K562 treated with DMSO at 1 percent for 4 hours (cell line): ENCODE data around the gene PIF1. TPM values are rescaled to one million over a fixed set of nuclear protein-coding genes. Genes with fewer than 3 reads are reported as not detected.

Experiments used
- total RNA-seq: library from RNA; unstranded; fragments of 300-600 nt; gene quantifications from 2 replicates; pipeline ENCODE4 v1.2.3, GENCODE V29; 2022; ENCODE audit not compliant: insufficient read depth

The PIF1 gene, protein sequence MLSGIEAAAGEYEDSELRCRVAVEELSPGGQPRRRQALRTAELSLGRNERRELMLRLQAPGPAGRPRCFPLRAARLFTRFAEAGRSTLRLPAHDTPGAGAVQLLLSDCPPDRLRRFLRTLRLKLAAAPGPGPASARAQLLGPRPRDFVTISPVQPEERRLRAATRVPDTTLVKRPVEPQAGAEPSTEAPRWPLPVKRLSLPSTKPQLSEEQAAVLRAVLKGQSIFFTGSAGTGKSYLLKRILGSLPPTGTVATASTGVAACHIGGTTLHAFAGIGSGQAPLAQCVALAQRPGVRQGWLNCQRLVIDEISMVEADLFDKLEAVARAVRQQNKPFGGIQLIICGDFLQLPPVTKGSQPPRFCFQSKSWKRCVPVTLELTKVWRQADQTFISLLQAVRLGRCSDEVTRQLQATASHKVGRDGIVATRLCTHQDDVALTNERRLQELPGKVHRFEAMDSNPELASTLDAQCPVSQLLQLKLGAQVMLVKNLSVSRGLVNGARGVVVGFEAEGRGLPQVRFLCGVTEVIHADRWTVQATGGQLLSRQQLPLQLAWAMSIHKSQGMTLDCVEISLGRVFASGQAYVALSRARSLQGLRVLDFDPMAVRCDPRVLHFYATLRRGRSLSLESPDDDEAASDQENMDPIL
- total RNA-seq = 11.0 and 14.8 TPM in 2 replicates

DNA sequence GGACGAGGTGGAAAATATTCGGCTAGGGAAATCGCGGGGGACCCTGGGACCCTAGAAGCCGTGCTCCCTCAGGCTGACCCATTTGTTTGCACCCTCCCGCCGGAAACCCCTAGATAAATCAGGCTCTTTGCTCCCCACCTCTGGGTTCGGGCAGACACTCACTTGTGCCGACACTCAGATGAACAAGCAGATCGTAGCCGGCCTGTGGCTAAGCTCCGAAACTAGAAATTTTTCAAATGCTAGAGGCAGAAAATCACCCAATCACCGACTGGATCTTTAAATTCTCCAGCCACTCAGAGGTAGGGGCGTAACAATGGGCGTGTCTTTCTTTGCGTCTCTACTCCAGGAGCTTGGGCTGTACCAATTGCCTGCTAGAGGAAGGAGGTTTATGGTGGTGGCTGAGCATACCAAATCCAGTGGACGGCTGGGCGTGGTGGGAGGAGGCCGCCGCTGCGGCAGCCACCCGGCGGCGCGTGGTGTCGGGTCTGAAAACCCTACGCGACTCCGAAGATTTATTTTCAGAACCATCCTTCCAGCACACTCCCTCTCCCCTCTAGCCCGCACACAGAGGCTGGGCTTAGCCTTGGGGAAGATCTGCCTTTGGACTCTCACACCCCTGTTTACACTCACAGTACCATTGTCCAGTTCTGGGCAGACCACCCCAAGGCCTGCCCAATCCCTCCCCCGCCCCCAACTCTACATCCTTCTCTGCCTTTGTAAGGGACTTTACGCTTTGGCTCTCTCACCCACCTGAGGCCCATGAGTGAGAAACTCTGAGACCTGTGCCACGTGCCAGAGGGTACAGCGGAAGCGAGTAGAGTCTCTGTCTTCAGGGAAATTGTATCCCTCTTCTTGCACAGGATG, at the start of gene PIF1:
Gene PIF1, minus strand, starts transcription at position 217 of the 864 bp plus-strand sequence. CDS start 1,312 bp downstream, outside the sequence.

DNA sequence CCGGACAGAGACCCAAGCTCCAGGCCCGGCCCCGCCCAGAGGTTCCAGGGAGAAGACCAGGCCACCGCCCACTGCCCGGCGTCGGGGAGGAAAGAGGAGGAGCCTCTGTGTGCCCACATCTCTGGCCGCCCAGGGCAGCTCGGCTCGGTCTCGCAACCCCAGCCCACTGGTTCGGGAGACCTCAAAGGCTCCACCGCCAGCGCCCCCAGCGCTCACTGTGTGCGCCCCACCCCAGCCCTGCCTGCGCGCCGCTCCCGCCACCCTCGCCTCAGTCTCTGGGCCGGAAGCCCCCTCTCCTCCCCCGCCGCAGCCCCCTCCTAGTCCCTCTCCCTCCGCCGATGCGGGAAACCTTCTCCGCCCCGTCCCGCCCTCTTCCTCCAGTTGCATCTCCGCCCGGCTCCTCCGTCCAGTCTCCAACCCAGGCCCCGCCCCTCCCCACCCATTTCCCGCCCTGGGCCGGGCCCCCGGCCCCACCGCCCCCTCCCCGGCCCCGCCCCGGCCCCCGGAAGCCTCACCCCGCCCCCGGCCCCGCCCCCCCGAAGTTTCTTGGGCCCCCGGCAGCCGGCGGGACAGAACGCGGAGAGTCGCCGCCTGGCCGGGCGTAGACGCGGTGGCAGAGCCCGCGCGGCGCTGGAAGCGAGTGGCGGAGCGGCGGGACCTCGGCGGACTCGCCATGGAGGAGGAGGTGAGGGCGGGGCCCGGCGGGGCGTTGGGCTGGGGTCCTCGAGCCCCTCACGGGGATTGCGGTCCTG, 16.1 kb upstream of the PIF1 start, which contains the start of gene PLEKHO2:
Gene PLEKHO2, plus strand, starts transcription at position 572 of the 752 bp plus-strand sequence. Its CDS starts 102 bp downstream, at position 674.

DNA sequence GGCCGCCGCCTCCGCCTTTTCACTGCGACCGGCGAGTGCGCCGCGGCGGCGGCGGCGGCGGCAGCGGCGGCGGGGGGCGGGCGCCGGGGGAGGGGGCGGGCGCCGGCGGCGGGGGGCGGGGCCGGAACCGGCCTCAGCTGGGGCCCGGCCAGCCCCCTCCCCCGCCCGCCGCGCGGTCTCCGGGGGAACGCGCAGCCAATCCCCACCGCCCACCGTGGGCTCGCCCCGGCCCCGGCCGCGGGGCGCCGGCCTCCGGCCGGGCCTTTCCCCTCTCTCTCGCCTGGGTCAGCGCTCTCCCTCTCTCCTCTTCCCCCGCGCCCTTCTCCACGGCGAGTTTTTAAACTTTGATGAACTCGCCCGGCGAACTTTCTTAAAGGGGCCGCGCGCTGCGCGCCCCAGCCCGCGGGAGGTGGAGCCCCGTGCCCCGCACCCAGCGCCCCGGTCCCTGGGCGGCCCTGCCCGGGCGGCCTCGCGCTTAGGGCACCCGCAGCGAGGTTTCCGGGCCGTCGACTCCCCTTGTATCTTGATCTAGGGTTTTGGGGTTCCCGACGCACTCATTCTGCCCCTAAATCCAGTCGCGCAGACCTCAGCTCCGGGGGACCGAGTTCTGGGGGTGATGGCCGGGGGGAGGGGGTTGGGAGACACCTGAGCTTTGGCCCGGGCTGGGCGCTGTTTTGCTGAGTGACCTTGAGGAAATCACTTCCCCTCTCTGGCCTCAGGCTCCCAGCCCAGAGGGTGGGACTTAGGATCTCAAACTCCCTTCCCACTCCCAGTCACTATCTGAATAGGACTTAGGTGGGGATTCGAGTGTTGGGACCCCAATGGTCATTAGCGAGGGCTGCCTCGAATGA, 49.7 kb downstream of the PIF1 start, which contains the start of gene RBPMS2:
Gene RBPMS2, minus strand, starts transcription at position 39 of the 851 bp plus-strand sequence. CDS start 270 bp downstream, outside the sequence.

Other genes with a start within 250 kb of the PIF1 start
- gene RBPMS2, start 50.1 kb downstream of the PIF1 start, total RNA-seq = 0.87 and 1.9 TPM in 2 replicates
- 7.4 and 10.3 TPM in 2 replicates for gene PLEKHO2, start 16.3 kb upstream of the PIF1 start, total RNA-seq
- gene ANKDD1A, start 86.3 kb upstream of the PIF1 start, total RNA-seq = 0.71 TPM in 1 of 2 replicates, not detected in the other
- 48.1 and 55.1 TPM in 2 replicates for gene SPG21, start 164.3 kb upstream of the PIF1 start, total RNA-seq
- 8.4 and 8.5 TPM in 2 replicates for gene MTFMT, start 204.0 kb upstream of the PIF1 start, total RNA-seq
- gene SLC51B, start 219.7 kb upstream of the PIF1 start, total RNA-seq = not detected in 2 replicates
- gene RASL12, start 242.3 kb upstream of the PIF1 start, total RNA-seq = not detected in 2 replicates